Measurements from ENCODE around the gene SHISA8. TPM values are rescaled to one million over a fixed set of nuclear protein-coding genes. Genes with fewer than 3 reads are reported as not detected.
A peak's percentile ranks its signal among the peaks of the same experiment; 100 is the strongest.

Gene SHISA8
- total RNA-seq, 2 experiments from 2014 or later: 0.74 TPM; not detected in 1

DNA sequence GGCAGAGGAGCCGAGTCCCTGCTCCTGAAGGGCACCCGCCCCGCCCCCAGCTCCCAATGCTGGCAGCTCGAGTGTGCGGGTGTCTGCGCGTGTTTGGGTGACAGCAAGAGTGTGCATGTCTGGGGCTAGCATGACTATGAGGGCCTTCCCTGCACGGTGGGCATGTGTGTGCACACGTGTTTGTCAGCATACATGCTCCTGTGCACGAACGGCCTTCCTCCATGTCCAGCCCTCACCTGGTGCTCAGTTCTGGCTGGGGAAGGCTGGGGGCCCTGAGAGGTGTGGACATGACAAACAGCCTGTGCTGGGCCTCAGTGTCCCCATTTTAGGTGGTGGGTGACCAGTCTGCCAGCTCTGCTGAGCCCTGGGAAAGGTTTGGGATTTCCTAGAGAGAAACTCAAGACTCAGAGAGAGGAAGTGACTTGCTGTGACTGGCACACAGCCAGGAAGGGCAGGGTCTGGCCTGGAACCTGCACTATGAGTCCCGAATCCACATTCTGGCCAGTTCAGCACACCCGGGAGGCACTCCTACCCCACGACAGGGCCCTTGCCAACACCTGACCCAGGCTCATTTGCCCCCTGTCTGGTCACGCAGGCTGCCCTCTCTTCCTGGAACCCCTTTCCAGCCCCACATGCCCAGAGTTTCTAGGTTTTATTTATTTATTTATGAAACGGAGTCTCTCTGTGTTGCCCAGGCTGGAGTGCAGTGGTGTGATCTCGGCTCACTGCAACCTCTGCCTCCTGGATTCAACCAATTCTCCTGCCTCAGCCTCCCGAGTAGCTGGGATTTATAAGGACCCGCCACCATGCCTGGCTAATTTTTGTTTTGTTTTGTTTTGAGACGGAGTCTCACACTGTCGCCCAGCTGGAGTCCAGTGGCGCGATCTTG is 3.3 kb upstream of the SHISA8 start:
- Histone ChIP-seq H3K9me3 (ENCODE audit: low read length) (no peaks in the 10 kb centered on the region), H2AFZ (ENCODE audit: low read length) (no peak overlapping the region), H3K4me1 (ENCODE audit: insufficient read depth, low read length, poor library complexity, severe bottlenecking) (peaks cover 67% of the 10 kb centered on the region), H3K9me2 (ENCODE audit: insufficient read depth, low read length) (no peaks in the 10 kb centered on the region), H3K4me2 (ENCODE audit: low read length) (peak overlapping the region; percentile 80), H3K36me3 (ENCODE audit: insufficient read depth, low read length) (peaks cover 5% of the 10 kb centered on the region; the same call in 1 of the 2 replicates), H3K4me3 (ENCODE audit: low read depth, low read length, poor library complexity, severe bottlenecking) (no peak overlapping the region), H4K20me1 (ENCODE audit: insufficient read depth, low read length) (0 out of 2 replicates have a peak, but pooled peaks cover 4% of the 10 kb centered on the region), H3K79me2 (ENCODE audit: insufficient read depth, low read depth, low read length) (no peaks in the 10 kb centered on the region), H3K27ac (ENCODE audit: low read depth, low read length, poor library complexity, severe bottlenecking) (no peak overlapping the region)
- POLR2A ChIA-PET: interaction anchor here (0.7 kb wide), 1 partner anchor 16 kb away, joined by 4 read pairs; no protein-coding TSS in a partner anchor
- DNase-seq (ENCODE audit: low spot score): peak; percentile 47
- intact Hi-C loops (cut with micrococcal nuclease; ENCODE audit: unreplicated experiment): loop anchor here (10.0 kb wide), 1 partner anchor 173 kb away; no protein-coding TSS in a partner anchor
- no TSS peak for BruUV-seq (replicated peaks)
- TF ChIP-seq, protein P1, sequence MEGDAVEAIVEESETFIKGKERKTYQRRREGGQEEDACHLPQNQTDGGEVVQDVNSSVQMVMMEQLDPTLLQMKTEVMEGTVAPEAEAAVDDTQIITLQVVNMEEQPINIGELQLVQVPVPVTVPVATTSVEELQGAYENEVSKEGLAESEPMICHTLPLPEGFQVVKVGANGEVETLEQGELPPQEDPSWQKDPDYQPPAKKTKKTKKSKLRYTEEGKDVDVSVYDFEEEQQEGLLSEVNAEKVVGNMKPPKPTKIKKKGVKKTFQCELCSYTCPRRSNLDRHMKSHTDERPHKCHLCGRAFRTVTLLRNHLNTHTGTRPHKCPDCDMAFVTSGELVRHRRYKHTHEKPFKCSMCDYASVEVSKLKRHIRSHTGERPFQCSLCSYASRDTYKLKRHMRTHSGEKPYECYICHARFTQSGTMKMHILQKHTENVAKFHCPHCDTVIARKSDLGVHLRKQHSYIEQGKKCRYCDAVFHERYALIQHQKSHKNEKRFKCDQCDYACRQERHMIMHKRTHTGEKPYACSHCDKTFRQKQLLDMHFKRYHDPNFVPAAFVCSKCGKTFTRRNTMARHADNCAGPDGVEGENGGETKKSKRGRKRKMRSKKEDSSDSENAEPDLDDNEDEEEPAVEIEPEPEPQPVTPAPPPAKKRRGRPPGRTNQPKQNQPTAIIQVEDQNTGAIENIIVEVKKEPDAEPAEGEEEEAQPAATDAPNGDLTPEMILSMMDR (conservative IDR thresholded peaks at IDR 0.05; ENCODE audit: low read length): no peak
- TF ChIP-seq EZH2phosphoT487 (IDR thresholded peaks at IDR 0.05; ENCODE audit: borderline replicate concordance, low read depth, low read length): no peak
- CTCF ChIA-PET (ENCODE audit: unreplicated experiment): no interaction called here

DNA sequence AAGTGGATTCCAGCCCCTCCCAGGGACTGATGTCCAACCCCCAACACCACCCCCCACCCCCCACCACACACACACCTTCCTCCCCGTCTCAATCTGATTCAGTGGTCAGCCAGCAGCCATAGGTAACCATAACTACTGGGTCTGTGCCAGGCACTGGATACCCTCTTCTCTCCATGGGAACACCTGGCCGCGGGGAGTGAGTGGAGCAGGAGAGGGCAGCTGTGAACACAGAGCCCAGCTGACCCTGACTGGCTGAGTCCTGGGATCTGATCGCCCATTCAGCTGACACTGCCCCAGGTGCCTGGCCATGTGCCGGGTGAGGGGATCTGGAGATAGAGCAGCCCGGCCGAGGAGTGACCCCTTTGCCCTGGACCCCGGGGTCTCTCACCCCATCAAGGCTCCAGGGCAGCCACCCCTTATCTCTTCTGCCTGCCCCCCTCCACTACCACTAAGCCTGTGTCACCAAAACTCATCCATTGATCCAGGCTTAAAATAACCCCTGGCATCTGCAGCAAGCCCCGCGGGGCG is 2.6 kb upstream of the SHISA8 start:
- Histone ChIP-seq H3K9me3 (ENCODE audit: low read length) (no peaks in the 10 kb centered on the region), H3K27ac (ENCODE audit: low read depth, low read length, poor library complexity, severe bottlenecking) (no peak overlapping the region), H2AFZ (ENCODE audit: low read length) (no peak overlapping the region), H3K4me1 (ENCODE audit: insufficient read depth, low read length, poor library complexity, severe bottlenecking) (peaks cover 60% of the 10 kb centered on the region), H4K20me1 (ENCODE audit: insufficient read depth, low read length) (0 out of 2 replicates have a peak, but pooled peaks cover 6% of the 10 kb centered on the region), H3K4me2 (ENCODE audit: low read length) (no peak overlapping the region), H3K9me2 (ENCODE audit: insufficient read depth, low read length) (no peaks in the 10 kb centered on the region), H3K36me3 (ENCODE audit: insufficient read depth, low read length) (no peaks in the 10 kb centered on the region), H3K79me2 (ENCODE audit: insufficient read depth, low read depth, low read length) (no peaks in the 10 kb centered on the region), H3K4me3 (ENCODE audit: low read depth, low read length, poor library complexity, severe bottlenecking) (no peak overlapping the region)
- POLR2A ChIA-PET: interaction anchor here (0.6 to 0.7 kb wide), 2 partner anchors 17 to 1259 kb away, joined by 3 to 4 read pairs; no protein-coding TSS in a partner anchor
- CTCF ChIA-PET (ENCODE audit: unreplicated experiment): no interaction called here
- intact Hi-C loops (cut with micrococcal nuclease; ENCODE audit: unreplicated experiment): loop anchor here (10.0 kb wide), 1 partner anchor 173 kb away; no protein-coding TSS in a partner anchor
- no peak for DNase-seq (ENCODE audit: low spot score)
- TF ChIP-seq, protein P1 (conservative IDR thresholded peaks at IDR 0.05; ENCODE audit: low read length): no peak
- no peak for TF ChIP-seq EZH2phosphoT487 (IDR thresholded peaks at IDR 0.05; ENCODE audit: borderline replicate concordance, low read depth, low read length)
- no TSS peak for BruUV-seq (replicated peaks)
